Measurements from ENCODE around the gene F5.

- TF ChIP-seq CTCF (IDR thresholded peaks at IDR 0.05), result no peak
- no peak for TF ChIP-seq POLR2A (IDR thresholded peaks at IDR 0.05)
Observed at GRCh38 chr1:169584483-169585144, 1.7 kb downstream of the F5 start.
